Activated naive CD8-positive, alpha-beta T cell (primary cell): ENCODE results near the gene ITFG1.
"Not testable (repeated sequence)": the region's sequence is repeated elsewhere in the genome, so short reads cannot be mapped to it uniquely, and the experiment has no call there.

Experiments
- H3K27ac Mint-ChIP-seq: one replicate; pipeline ENCODE4 v1.8.0; 2021; ENCODE audit warnings: mixed read lengths
- H3K27me3 Mint-ChIP-seq: one replicate; pipeline ENCODE4 v1.8.0; 2021; ENCODE audit warnings: mixed read lengths
- H3K36me3 Mint-ChIP-seq: one replicate; pipeline ENCODE4 v1.8.0; 2021; ENCODE audit warnings: mixed read lengths
- H3K4me1 Mint-ChIP-seq: one replicate; pipeline ENCODE4 v1.8.0; 2021; ENCODE audit warnings: low read depth, mixed read lengths
- H3K4me3 Mint-ChIP-seq: one replicate; pipeline ENCODE4 v1.8.0; 2021; ENCODE audit warnings: mild to moderate bottlenecking, mixed read lengths
- H3K9me3 Mint-ChIP-seq: one replicate; pipeline ENCODE4 v1.8.0; 2021; ENCODE audit warnings: low read depth, mixed read lengths

The ITFG1 gene

GRCh38 chr16:47483616-47484015 is 22.8 kb upstream of the ITFG1 start:
- peaks cover 24% of the 10 kb centered on the region for H3K36me3 Mint-ChIP-seq

GRCh38 chr16:47481698-47482374 is 21.0 kb upstream of the ITFG1 start:
- H3K9me3 Mint-ChIP-seq, result no peaks in the 10 kb centered on the region
- peaks cover 43% of the 10 kb centered on the region for H3K4me1 Mint-ChIP-seq
- no peaks in the 10 kb centered on the region for H3K27me3 Mint-ChIP-seq
- peaks cover 9% of the 10 kb centered on the region for H3K36me3 Mint-ChIP-seq
- no peak overlapping the region for H3K4me3 Mint-ChIP-seq
- no peak overlapping the region for H3K27ac Mint-ChIP-seq

More at GRCh38 chr16:47483616-47484015, 22.8 kb upstream of the ITFG1 start:
- no peak overlapping the region for H3K27ac Mint-ChIP-seq
- H3K4me1 Mint-ChIP-seq, result peaks cover 43% of the 10 kb centered on the region
- H3K9me3 Mint-ChIP-seq, result peaks cover 4% of the 10 kb centered on the region
- no peak overlapping the region for H3K4me3 Mint-ChIP-seq
- H3K27me3 Mint-ChIP-seq, result no peaks in the 10 kb centered on the region

GRCh38 chr16:47480410-47480809 is 19.5 kb upstream of the ITFG1 start:
- H3K4me3 Mint-ChIP-seq, result no peak overlapping the region
- H3K27ac Mint-ChIP-seq, result no peak overlapping the region
- peaks cover 45% of the 10 kb centered on the region for H3K4me1 Mint-ChIP-seq
- no peaks in the 10 kb centered on the region for H3K9me3 Mint-ChIP-seq
- H3K27me3 Mint-ChIP-seq, result no peaks in the 10 kb centered on the region
- H3K36me3 Mint-ChIP-seq, result peaks cover 6% of the 10 kb centered on the region

GRCh38 chr16:47477679-47478078 is 16.8 kb upstream of the ITFG1 start:
- Mint-ChIP-seq H3K36me3 (peaks cover 9% of the 10 kb centered on the region), H3K27me3 (no peaks in the 10 kb centered on the region), H3K4me1 (peaks cover 33% of the 10 kb centered on the region), H3K4me3 (no peak overlapping the region), H3K9me3 (no peaks in the 10 kb centered on the region), H3K27ac (no peak overlapping the region)

GRCh38 chr16:47476654-47477345 is 15.9 kb upstream of the ITFG1 start:
- Mint-ChIP-seq H3K4me1 (peaks cover 30% of the 10 kb centered on the region), H3K4me3 (no peak overlapping the region), H3K27me3 (no peaks in the 10 kb centered on the region), H3K36me3 (peaks cover 8% of the 10 kb centered on the region), H3K9me3 (no peaks in the 10 kb centered on the region), H3K27ac (no peak overlapping the region)

GRCh38 chr16:47475786-47476185 is 14.9 kb upstream of the ITFG1 start:
- Mint-ChIP-seq H3K9me3 (no peaks in the 10 kb centered on the region), H3K27ac (no peak overlapping the region), H3K4me3 (no peak overlapping the region), H3K27me3 (no peaks in the 10 kb centered on the region), H3K36me3 (peaks cover 7% of the 10 kb centered on the region), H3K4me1 (peaks cover 21% of the 10 kb centered on the region)

- Mint-ChIP-seq H3K4me1 (peaks cover 8% of the 10 kb centered on the region), H3K27ac (no peak overlapping the region), H3K27me3 (no peaks in the 10 kb centered on the region), H3K36me3 (peaks cover 4% of the 10 kb centered on the region), H3K9me3 (no peaks in the 10 kb centered on the region), H3K4me3 (no peak overlapping the region)
Observed at GRCh38 chr16:47473792-47474191, 12.9 kb upstream of the ITFG1 start.

- H3K36me3 Mint-ChIP-seq, H3K27ac Mint-ChIP-seq, H3K27me3 Mint-ChIP-seq, H3K4me3 Mint-ChIP-seq, H3K9me3 Mint-ChIP-seq: not testable (repeated sequence)
- peaks cover 10% of the 10 kb centered on the region for H3K4me1 Mint-ChIP-seq
Observed at GRCh38 chr16:47473004-47473403, 12.1 kb upstream of the ITFG1 start.

- Mint-ChIP-seq H3K36me3 (peaks cover 5% of the 10 kb centered on the region), H3K4me3 (no peak overlapping the region), H3K27ac (no peak overlapping the region), H3K27me3 (no peaks in the 10 kb centered on the region), H3K9me3 (no peaks in the 10 kb centered on the region), H3K4me1 (peaks cover 19% of the 10 kb centered on the region)
Observed at GRCh38 chr16:47470810-47471209, 9.9 kb upstream of the ITFG1 start.

GRCh38 chr16:47470211-47470610 is 9.3 kb upstream of the ITFG1 start:
- H3K4me3 Mint-ChIP-seq, result no peak overlapping the region
- H3K4me1 Mint-ChIP-seq, result peaks cover 23% of the 10 kb centered on the region
- H3K9me3 Mint-ChIP-seq, result no peaks in the 10 kb centered on the region
- no peak overlapping the region for H3K27ac Mint-ChIP-seq
- H3K27me3 Mint-ChIP-seq, result no peaks in the 10 kb centered on the region
- H3K36me3 Mint-ChIP-seq, result peaks cover 5% of the 10 kb centered on the region

- Mint-ChIP-seq H3K36me3 (peaks cover 2% of the 10 kb centered on the region), H3K4me1 (peaks cover 32% of the 10 kb centered on the region), H3K4me3 (no peak overlapping the region), H3K9me3 (no peaks in the 10 kb centered on the region), H3K27ac (no peak overlapping the region), H3K27me3 (no peaks in the 10 kb centered on the region)
Observed at GRCh38 chr16:47469227-47469626, 8.4 kb upstream of the ITFG1 start.

- H3K27ac Mint-ChIP-seq, H3K27me3 Mint-ChIP-seq: not testable (repeated sequence)
Observed at GRCh38 chr16:47468070-47468689, 7.3 kb upstream of the ITFG1 start.

GRCh38 chr16:47467501-47467900 is 6.6 kb upstream of the ITFG1 start:
- no peaks in the 10 kb centered on the region for H3K9me3 Mint-ChIP-seq
- peaks cover 48% of the 10 kb centered on the region for H3K4me1 Mint-ChIP-seq
- no peak overlapping the region for H3K27ac Mint-ChIP-seq
- H3K36me3 Mint-ChIP-seq, result peaks cover 2% of the 10 kb centered on the region
- H3K27me3 Mint-ChIP-seq, result no peaks in the 10 kb centered on the region
- H3K4me3 Mint-ChIP-seq, result no peak overlapping the region

More at GRCh38 chr16:47468070-47468689, 7.3 kb upstream of the ITFG1 start:
- not testable (repeated sequence) for H3K9me3 Mint-ChIP-seq, H3K36me3 Mint-ChIP-seq, H3K4me3 Mint-ChIP-seq
- peaks cover 41% of the 10 kb centered on the region for H3K4me1 Mint-ChIP-seq

- H3K4me3 Mint-ChIP-seq, result no peak overlapping the region
- H3K27me3 Mint-ChIP-seq, result no peaks in the 10 kb centered on the region
- H3K27ac Mint-ChIP-seq, result no peak overlapping the region
- no peaks in the 10 kb centered on the region for H3K9me3 Mint-ChIP-seq
- peaks cover 56% of the 10 kb centered on the region for H3K4me1 Mint-ChIP-seq
- peaks cover 2% of the 10 kb centered on the region for H3K36me3 Mint-ChIP-seq
Observed at GRCh38 chr16:47465919-47466630, 5.2 kb upstream of the ITFG1 start.
